Esophagus mucosa (tissue), 1 donor: ENCODE results near the gene ADARB2. TPM values are rescaled to one million over a fixed set of nuclear protein-coding genes. Genes with fewer than 3 reads are reported as not detected.
"Not testable (repeated sequence)": the region's sequence is repeated elsewhere in the genome, so short reads cannot be mapped to it uniquely, and the experiment has no call there.

Source experiments
- ATAC-seq: fragments of 200-7000 bp; cut with Tn5 transposase; one replicate; pipeline ENCODE4 v1.9.1; 2020
- total RNA-seq: library from RNA; stranded (reverse); gene quantifications from one replicate; pipeline ENCODE4 v1.2.4, GENCODE V29; 2023
- donor health status: DM: yes; HTN: yes; CAD: no.

Gene ADARB2
- total RNA-seq, 1 donor from 2014 or later: 0.20 TPM

DNA sequence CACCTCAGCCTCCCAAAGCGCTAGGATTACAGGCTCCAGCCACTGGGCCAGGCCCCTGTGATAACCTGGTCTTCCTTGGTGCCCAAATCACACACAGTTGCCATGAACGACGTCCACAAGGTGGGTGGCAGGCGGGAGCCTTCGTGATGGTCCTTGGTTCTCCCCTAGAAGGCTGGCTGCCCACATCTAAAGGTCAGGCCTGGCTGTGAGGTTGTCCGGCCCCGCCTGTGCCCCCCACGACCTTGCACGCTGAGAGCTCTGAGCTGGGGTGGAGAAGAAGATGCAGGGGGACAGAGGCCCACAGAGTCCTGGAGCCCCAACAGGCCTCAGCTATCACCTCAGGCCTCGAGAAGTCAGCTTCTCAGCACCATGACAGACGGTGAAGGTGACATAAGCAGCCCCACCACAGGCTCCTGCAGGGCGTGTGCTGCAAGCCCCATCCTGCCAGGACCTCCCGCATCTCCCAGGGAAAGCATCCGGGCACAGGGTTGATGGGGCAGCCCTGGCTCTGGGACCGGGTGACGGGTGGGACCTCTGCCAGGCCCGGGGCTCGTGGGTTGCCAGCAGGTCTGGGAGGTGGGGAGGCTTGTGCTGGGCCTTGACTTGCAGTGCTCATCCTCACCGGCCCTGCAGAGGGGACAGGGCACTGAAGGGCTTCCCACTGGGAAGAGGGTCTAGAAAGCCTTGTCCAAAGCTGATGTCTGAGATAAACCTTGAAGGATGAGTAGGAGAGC lies 463.8 kb downstream of the ADARB2 start:
- ATAC-seq: no peak

DNA sequence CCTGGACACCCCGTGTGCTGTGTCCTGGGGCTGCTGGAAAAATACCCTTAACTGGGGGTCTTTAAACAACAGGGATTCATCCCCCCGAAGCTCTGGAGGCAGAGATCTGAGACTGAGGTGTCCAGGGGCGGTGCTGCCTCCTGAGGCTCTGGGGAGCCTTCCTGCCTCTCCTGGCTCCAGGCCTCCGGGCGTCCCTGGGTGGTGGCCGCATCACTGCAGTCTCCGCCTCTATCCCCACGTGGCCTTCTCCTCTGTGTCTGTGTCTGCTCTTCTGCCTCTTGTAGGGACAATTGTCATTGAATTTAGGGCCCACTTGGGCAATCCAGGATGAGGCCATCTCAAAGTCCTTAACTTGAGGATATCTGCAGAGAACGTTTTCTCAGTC lies 464.6 kb downstream of the ADARB2 start:
- no peak for ATAC-seq

DNA sequence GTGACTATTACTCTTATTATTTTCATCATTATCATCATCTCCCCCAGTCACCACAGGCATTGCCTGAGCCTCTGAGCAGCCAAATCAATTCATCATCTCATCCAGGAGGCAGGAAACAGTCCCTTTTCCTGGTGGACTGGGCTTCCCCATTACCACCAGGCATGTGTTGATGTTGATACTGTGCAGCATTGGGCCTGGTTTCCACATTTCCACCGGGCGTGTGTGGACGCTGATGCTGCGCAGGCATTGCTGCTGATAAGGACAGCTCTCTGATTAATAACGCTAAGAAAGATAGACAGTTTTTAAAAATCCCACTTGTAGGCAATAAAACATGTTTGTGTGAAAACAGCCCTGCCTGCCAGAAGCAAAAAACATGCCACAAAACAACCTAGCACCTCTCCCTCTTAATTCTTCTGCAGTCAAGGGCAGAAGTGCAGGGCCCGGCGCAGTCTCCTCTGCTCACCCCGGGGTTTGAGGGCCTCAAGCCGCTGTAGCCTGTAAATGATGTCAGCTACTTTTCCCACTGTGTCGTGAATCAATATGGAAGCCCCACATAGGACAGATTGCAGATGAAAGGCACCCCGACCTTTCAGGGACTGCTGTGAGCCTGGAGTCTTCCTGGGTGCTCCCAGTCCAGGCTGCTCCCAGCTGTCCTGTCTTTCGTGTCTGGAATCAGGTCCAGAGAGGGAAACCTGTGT lies 465.1 kb downstream of the ADARB2 start:
- ATAC-seq: no peak

DNA sequence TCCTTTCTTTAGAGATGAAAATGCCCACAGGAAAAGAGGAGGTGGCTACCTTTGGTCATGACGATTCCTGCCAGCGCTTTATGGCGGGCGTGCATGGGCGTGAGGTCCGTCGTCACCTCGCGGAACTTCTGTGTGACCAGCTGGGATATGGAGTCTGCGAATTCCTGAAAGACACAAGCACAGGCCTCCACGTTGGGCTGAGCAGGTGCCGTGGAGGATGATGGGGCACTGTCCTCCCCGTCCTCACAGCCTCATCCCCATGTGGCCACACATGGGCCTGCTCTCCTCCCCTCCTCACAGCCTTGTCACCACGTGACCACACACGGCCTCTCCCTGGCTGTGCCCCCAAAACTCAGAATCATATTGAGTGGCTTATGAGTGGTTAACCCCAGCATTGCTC lies 466.4 kb downstream of the ADARB2 start:
- no peak for ATAC-seq

DNA sequence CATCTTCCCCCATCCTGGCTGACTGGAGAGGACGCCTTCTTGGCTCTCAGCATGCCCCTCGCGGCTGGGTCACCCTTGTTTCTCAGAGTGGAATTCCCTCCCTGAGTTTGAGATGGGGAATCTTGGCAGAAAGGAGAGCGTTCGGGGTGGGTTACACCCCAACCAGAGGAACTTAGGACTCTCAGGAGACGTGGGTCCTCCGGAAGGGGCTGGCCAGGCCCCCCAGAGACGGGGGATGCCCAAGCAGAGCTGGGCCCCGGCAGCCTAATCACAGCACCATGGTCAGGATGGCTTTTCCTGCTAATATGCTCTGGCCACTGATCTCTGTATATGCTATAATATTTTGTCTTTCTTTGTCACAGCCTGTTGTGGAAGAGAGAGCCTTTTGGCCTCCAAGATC lies 466.8 kb downstream of the ADARB2 start:
- no peak for ATAC-seq

DNA sequence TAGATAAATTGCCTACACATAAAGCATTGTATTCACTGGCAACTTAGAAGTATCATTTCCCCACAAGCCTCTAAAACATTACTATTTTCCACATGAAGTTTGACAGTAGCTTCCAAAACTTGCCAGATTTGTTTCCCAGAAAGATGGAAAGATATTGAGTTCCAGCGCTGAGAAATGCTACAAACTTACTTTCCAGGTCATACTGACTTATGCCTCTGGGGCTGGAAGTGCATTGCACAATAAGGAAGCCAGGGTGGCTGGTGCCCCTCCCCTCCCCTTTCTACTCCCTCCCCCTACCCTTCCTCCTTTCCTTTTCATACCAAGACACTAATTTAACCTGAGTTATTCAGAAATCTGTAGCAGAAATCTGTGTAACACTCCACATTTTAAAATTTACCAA lies 468.5 kb downstream of the ADARB2 start:
- no peak for ATAC-seq

DNA sequence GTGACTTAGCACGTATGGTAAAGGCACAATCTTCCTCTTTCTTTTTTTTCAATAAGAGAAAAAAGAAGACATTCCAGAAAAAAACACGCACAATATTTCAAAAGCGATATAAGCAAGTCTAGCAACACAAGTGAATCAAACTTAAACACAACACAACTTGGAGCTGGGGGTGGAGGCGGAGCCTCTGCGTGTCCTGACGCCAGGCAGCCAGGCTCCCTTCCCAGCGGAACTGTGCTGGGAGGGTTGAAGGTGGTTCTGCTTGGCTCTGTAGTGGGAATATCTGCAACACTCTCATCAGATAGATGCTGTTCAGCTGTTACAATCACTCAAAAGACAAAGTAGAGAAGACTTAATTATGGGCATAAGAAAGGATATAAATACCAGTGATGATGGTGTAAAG lies 469.8 kb downstream of the ADARB2 start:
- ATAC-seq: no peak

DNA sequence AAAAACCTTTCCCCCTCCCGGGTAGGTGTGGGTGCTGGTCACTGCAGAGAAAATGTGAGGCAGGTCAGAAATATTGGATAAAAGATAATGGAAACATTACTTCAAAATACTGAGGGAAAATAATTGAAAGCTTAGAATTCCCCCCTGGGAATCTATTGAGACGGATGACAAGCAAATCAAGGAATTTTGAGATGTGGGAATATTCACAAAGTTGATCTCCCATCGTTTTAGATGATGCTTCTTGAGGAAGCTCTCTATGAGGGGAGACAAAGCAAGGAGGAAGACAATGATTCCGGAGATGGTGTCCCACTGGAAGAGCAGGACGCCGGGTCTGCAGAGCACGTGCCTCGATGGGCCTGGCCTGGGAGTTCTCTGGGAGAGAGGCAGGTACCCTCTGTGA lies 470.2 kb downstream of the ADARB2 start:
- ATAC-seq: no peak

DNA sequence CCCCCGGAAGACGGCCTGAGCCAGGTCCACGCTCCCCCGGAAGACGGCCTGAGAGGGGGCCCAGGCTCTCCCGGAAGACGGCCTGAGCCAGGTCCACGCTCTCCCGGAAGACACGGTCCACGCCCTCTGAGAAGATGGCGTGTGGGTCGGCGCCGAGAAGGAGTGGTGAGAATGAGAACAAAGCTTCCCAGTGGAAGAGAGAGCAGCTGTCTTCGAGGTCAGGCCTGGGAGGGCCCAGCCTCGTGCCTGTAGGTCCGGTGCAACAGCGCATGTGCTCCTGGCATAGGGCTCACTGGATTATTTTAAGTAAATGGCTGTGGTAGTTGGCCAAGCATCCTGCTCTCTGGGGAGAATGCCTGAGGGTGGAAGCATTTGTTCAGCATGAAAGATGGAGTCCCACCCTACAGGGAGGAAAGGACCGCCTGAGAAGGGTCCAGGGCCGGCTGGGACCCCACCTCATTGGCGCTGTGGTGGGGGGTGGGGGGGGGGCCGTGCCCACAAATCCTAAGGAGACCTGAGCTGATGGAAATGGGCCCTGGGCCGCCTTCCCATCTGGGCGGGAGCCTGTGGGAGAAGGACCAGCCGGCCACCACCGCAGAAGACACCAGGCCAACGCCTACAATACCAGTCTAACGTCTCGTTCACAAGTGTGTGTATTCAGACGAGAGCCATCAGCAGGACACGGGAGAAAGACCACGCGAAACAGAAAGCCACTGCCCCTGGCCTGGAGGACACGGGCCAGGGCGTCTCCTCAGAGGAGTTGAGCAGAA lies 471.1 kb downstream of the ADARB2 start:
- no peak for ATAC-seq

DNA sequence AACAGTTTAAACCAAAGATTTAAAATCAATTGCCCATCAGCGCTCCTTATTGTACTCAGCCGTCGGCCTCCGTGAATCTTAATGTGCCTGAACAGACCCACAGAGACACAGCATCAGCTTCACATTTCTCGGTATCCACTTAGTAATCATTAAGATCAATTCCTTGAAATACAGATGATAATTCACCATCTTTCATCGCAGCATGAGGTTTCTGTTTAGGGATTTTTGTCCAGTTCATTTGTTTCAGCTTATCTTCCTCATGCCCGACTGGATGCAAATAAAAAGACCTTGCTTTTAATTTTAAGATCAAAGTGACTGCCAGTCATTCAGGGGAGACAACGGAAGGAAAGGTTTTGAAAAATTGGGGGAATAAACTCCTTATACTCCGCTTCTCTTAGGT lies 473.3 kb downstream of the ADARB2 start:
- ATAC-seq: no peak

DNA sequence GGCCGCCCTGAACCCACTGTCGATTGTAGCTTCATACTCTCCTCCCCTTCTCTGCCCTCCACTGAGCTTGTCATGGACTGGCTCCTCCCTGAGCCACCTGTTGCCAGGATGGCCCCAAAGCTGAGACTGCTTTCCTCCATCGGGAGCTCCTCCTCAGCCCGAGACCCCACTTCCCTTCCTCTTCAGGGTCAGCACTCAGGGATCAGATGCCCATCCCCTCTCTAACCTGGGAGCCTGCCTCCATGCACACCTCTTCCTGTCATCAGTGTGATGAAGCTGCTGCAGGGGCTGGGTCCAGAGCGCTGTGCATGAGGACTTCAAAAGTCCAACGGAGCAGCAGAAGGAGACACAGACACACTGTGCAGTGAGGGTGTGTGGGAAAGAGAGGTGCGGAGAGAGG lies 480.1 kb downstream of the ADARB2 start:
- ATAC-seq: no peak

DNA sequence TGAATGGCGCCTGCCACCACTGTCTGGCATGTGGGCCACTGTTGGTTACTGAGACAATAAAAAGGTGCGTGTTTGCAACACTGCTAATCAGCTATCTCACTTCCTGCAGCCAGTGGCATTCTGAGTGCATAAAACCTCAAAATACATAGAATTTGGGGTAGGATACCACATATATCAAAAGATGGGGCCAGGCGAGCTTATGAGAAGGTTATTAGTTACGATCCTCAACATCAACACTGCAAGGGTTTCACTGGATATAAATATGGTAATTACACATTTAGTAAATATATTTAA lies 480.9 kb downstream of the ADARB2 start:
- no peak for ATAC-seq

DNA sequence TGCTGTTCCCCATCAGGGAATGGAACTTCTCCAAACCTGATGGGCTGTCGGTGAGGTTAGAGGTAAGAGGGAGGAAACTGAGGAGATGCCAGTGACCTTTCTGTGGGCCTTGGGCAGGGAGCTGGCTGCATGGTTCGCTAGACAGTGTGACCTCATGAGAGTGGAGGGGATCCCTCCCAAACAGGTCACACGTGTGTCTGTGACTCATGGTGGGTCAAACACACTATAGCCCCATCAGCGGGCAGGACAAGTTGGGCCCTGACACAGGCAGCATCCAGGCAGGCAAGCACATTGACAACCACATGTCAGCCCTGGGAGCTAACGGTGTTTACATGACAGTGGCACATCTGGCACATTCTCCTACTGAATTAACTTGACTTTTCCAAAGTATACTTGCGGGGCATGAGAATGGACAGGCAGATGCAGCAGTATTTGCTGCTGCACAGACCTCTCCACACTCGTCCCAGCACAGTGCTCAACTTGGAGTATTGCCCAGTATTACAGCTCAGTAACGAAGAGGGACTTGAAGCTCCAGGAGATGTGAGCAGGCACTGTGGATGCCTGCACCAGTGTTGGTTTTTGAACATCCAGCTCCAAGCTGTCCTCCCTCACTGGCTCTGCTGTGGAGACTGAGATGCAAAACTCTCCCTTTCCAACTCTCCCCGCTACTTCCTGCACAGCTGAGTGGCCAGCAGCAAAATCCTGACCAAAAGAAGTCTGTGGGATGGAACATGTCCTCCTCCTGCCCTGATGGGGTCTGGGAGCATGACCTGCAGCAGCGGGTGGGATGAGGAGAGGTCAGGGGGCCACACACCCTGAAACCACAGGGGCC lies 481.5 kb downstream of the ADARB2 start:
- no peak for ATAC-seq

DNA sequence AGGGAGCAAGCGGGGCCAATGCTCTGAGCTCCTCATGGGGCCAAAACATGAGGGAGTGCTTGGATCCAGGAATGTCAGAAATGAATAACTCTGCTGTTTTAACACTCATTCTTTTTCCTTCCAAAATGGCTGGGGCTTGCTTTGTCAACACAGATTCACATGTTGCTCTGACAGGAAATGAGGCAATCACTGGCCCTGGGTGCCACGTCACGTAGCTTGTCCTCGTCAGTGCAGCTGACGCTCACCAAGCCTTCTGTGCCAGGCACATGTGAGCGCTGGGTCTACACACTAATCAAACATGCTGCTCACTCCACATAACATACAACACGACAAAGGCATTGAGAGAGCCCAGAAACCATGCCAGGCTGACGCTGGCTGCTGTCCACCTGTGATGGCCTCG lies 482.2 kb downstream of the ADARB2 start:
- no peak for ATAC-seq

DNA sequence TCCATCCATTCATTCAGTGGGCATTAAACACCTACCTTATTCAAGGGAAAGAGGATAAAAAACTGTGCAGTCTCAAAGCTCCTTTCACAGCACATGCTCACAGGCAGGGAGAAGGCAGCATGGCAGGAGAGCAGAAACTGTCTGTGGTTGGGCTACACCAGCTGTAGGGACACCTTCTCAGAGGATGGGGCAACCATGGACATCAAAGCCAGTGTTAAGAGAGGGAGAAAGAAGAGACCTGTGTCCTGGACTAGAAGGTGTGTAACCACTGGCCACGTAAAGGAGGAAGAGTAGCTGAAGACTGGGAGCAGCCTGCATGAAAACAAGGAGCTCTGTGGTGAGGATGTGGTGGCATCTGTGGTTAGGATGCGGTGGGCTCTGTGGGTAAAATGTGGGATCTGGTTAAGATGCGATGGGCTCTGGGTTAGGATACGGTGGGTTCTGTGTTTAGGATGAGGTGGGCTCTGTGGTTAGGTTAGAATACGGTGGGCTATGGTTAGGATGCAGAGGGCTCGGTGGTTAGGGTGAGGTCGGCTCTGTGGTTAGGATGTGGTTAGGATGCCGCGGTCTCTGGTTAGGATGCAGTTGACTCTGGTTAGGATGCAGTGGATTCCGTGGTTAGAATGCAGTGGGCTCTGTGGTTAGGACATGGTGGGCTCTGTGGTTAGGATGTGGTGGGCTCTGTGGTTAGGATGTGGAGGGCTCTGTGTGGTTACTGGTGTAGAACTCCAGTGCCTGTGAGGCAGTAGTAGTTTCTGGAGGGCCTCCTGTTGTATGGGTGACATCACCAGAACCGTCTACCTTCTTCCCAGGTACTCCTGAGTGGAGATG lies 483.6 kb downstream of the ADARB2 start:
- no peak for ATAC-seq

DNA sequence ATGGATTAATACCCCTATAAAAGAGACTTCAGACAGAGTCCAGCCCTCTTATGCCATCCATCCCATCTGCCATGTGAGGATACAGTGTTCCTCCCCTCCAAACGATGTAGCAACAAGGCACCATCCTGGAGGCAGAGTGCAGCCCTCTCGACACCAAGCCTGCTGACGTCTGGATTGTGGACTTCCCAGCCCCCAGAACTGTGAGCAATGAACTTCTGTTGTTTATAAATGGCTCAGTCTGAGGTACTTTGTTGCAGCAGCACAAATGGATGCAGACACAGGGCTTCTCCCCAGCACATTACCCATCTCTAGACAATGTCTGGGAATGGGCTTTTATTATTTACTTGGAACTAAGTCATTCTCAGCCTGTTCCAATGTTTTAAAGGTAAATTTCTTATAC lies 485.6 kb downstream of the ADARB2 start:
- ATAC-seq: no peak

DNA sequence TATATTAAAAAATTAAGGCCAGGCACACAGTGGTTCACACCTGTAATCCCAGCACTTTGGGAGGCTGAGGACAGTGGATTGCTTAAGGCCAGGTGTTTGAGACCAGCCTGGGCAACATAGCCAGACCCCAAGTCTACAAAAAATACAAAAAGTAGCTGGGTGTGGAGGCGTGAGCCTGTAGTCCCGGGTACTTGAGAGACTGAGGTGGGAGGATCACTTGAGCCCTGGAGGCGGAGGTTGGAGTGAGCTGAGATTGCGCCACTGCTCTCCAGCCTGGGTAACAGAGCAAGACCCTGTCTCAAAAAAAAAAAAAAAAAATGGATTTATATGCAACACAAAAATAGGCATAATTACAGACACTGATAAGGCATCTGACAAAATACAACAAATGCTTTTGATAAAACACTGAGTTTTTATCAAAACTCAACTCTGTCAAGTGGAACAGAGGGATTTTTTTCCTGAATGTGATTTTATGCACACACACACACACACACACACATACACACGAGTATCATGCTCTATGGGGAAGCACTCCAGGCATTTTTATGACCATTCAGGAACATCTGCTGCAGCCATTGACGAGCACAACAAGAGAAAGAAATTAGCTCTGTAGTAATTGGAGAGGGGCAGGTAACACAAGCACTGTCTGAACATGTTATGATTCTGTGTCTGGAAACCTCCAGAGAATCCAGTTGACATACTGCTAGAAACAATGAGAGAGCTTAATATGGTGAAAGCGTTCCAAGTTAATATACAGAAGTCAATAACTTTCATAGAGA lies 488.0 kb downstream of the ADARB2 start:
- peak; percentile 23 for ATAC-seq

DNA sequence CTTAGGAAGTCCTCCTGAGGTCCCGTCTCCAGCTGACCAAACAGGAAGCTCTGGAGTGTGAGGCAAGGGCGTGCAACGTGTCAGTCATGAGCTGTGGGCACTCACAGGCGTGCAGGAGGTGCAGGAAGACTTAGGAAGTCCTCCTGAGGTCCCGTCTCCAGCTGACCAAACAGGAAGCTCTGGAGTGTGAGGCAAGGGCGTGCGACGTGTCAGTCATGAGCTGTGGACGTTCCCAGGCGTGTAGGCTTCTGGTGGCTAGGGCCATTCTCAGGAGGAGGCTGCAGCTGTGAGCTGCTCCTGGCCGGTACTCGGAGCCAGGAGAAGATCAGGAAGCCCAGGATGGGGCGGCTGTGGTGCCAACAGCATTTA lies 489.1 kb downstream of the ADARB2 start:
- not testable (repeated sequence) for ATAC-seq

DNA sequence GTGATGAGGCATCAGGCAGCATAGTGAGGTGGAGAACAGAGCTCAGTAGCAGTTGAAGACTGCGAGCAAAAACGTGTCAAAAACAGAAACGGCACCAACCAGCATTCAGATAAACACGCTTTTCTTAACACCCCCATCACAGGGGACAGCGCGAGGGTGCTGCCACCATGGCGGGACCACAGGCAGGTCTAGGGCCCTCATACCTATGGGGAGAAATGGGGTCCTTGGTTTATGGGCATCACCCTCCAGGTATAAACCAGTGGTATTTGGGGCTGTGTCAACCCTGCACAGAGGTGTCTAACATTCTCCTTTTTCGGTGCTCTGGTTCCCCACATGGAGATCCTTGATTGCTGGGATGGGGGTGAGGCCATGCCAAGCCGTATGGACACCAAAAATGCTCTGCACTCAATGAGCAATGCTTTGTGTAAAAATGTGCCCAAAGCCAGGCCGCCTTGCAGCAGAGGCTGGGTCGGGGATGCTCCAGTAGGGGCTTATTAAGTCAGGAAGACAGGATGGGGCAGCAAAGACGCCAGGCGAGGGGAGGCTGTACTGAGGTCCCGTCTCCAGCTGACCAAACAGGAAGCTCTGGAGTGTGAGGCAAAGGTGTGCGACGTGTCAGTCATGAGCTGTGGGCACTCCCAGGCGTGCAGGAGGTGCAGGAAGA lies 489.6 kb downstream of the ADARB2 start:
- ATAC-seq: no peak

DNA sequence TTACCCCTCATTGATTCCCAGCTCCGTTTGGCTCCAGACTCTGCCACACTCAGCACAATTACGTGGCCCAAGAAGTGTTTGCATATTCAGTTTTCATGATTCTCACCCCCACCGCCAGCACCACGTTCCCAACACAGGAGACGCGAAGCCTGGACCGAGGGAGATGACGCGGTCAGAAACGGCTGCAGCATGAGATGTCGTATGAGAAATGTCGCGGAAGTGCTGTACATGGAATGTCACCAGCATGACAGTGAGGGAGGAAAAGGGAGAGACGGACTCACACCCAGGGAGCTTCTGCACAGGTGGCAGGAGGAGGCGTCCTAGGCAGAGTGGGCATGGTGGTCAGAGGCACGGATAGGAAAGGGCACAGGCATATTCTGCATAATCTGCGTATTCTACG lies 492.8 kb downstream of the ADARB2 start:
- no peak for ATAC-seq
